HS-5 (cell line): ENCODE measurements around the gene GABPB2.

Experiments used
- DNase-seq: peaks from one replicate; pipeline ENCODE4 v3.0.0-alpha.2; 2012; ENCODE audit warnings: low read depth

The GABPB2 gene

DNA sequence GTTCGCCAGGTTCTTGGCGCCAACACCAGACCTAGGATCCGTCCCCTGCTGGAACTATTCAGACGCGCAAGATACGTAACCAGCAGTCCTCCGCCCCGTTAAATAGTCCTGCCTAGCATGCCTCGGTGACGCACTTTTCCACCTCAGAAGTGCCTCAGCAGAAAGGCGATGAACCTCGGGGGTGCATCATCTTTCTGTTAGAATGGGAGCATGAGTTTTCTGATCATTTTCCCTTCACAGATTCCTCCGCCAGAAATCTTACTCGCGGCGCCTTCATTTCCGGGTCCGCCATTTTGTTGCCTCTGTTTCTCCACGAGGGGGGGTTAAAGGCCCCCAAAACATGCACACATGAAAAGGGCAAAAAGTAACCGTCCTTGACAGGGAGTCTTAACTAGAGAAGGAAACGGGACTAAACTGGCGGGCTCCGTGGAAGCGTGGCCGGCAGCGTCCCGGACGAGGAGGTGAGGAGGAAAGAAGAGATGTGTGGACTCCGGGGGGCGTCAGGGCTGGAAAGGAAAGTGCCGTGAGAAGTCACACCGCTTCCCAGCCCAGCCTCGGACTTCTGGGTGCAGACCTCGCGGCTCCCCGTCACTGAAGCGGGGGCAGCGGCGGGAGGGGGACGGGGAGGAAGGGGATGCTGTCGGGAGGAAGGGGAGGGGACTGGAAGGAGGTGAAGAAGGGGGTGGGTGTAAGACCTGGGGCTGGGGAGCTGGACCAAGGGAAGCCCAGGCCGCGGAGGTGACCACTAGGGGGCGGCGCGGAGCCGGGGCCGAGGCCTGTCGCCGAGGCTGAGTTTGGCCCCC lies at the start of gene GABPB2:
Gene GABPB2 (plus strand): TSS at position 288 of the 803 bp plus-strand sequence. CDS start 17,429 bp downstream, outside the sequence.
- peak; percentile 96 for DNase-seq

DNA sequence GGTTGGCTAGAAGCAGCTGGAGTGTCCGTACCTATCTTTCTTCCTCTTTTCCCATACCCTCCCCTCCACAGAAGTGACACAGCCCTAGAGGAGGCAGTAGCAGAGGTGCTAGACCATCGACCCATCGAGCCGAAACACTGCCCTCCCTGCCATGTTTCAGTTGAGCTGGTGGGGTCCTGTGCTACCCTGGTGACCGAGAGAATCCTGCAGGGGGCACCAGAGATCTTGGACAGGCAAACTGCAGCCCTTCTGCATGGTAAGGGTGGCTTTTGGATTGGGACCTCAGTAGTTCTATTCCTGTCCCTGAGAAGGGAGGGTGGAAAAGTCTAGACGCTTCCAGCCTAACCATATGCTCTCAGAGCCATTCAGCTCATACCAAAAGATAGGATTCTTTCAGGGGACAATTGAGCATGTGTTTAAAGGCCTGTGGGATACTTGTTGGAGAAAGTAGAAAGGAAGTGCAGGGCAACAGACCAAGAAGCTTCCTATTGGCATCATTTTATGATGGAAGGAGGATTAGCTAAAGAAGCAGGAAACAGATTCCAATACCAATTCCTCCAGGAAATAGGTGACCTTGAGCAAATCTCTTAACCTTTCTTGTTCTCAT lies 45.9 kb upstream of the GABPB2 start:
- no peak for DNase-seq

GRCh38 chr1:151026460-151026859 lies 44.1 kb upstream of the GABPB2 start:
- no peak for DNase-seq

DNA sequence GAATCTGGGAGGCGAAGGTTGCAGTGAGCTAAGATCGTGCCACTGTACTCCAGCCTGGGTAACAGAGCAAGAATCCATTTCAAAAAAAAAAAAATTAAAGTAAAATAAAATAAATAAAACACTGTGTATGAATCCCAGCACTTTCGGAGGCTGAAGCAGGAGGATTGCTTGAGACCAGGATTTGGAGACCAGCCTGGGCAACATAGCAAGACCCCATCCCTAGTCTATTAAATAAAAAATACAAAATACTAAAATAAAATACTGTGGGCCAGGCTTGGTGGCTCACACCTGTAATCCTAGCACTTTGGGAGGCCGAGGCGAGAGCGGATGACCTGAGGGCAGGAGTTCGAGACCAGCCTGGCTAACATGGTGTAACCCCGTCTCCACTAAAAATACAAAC lies 38.4 kb upstream of the GABPB2 start:
- DNase-seq, result no peak

- DNase-seq, result no peak
Observed at GRCh38 chr1:151035167-151035566, 35.4 kb upstream of the GABPB2 start.

DNA sequence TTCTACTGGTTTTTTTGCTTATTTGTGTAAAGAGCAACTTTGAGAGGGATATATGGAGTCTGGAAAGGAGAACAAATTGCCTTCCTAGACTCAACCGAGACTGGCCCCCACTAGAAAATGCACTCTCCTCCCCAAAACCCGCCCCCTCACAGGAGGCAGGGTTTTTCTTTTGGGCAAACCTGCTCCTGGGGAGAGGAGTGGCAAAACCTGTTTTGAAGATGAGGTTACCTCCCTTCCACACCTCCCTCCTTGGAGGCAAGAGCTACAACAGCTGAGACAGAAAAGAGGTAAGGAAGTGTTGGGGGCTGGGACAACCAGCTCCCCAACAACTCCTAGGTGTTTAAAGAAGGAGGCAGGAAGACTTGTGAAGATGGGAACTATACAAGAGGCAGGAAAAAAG lies 34.2 kb upstream of the GABPB2 start, which contains the start of gene BNIPL:
Gene BNIPL (plus strand): TSS at position 231 of the 400 bp plus-strand sequence. CDS start 140 bp downstream, at position 371.
- no peak for DNase-seq

DNA sequence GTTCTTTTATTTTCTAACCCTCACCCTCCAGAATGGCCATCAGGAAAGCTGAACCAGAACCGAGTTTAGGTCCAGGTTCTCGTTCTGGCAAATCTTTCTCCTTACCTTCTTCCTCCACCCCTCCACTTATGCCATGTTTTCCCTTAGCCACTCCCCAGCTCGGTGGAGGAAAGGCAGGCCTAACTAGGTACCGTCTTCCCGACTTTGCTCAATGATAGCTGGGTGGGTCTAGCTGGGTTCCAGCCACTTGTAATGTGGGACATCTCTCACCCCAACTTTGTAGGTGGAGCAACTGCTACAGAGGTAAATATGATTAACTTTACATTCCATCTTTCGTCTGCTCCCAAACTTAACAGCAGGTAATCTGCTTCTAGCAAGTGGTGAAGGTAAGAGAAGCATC lies 33.5 kb upstream of the GABPB2 start:
- no peak for DNase-seq

DNA sequence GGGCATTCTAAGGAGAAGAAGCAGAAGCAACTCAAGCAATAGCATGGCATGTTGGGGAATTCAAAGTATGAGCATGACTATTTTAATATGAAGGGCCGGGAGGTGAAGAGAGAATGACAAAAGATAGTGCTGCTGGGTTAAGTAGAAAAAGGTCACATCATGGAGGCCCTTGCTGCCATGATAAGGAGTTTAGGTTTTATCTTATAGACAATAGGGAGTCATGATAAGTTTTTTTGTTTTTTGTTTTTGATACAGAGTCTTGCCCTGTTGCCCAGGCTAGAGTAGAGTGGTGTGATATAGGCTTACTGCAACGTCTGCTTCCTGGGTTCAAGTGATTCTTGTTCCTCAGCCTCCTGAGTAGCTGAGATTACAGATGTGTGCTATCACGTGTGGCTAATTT lies 31.0 kb upstream of the GABPB2 start:
- DNase-seq, result no peak

- DNase-seq, result no peak
Observed at GRCh38 chr1:151043163-151043562, 27.4 kb upstream of the GABPB2 start.

DNA sequence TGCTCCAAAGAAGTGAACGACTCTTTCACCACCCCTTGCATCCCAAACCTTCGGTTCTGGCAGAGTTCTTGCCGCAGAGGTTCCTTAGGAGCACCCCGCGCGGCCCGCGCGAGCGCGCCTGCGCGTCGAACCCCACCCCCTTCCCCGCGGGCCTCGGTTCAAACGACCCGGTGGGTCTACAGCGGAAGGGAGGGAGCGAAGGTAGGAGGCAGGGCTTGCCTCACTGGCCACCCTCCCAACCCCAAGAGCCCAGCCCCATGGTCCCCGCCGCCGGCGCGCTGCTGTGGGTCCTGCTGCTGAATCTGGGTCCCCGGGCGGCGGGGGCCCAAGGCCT lies 23.0 kb upstream of the GABPB2 start, which contains the start of gene C1orf56:
Gene C1orf56 (plus strand): TSS at position 161 of the 334 bp plus-strand sequence. CDS start 97 bp downstream, at position 258.
- no peak for DNase-seq

GRCh38 chr1:151047925-151048644 lies 22.5 kb upstream of the GABPB2 start:
- DNase-seq, result no peak

DNA sequence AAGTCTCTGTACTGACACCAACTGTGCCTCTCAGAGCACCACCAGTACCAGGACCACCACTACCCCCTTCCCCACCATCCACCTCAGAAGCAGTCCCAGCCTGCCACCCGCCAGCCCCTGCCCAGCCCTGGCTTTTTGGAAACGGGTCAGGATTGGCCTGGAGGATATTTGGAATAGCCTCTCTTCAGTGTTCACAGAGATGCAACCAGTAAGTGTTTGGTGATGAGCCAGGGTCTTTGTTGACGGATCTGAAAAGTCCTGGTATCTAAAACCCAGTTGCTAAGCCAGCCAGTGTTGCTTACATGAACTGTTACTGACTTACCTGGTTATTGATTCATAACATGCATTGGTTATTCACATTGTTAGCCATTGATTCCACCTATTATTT lies 21.9 kb upstream of the GABPB2 start:
- DNase-seq, result no peak

DNA sequence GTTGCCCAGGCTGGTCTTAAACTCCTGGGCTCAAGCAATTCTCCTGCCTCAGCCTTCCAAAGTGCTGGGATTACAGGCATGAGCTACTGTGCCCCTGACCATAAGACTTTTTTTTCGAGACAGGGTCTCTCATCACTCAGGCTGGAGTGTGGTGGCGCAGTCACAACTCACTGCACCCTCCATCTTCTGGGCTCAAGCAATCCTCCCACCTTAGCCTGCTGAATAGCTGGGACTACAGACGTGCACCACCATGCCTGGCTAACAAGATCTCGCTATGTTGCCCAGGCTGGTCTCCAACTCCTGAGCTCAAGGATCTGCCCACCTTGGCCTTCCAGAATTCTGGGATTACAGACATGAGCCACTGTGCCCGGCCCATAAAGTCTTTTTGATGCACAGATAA lies 21.1 kb upstream of the GABPB2 start:
- no peak for DNase-seq

DNA sequence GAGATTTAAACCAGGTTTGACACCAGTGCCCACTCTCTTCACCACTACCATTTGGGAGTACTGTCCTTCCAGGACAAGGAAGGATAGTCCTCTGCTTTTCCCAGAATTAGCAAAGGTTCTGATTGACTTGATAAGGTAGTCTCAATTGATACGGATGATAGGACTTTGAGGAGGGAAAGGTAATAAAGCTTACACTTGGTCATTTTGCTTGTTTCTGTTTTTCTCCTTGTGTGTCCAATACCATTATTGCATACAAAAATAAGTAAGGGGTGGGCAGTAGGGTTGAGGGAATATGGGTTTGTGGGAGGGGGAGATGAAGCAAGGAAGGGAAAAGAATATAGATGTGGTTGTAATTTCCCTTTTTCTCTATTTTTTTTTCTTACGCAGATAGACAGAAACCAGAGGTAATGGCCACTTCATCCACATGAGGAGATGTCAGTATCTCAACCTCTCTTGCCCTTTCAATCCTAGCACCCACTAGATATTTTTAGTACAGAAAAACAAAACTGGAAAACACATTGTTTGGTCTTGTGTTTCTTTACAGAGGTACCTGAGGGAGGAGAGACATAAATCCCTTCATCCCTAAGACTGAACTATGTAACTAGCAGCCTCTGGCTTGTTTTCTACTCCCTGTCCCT lies 20.4 kb upstream of the GABPB2 start:
- DNase-seq, result no peak

DNA sequence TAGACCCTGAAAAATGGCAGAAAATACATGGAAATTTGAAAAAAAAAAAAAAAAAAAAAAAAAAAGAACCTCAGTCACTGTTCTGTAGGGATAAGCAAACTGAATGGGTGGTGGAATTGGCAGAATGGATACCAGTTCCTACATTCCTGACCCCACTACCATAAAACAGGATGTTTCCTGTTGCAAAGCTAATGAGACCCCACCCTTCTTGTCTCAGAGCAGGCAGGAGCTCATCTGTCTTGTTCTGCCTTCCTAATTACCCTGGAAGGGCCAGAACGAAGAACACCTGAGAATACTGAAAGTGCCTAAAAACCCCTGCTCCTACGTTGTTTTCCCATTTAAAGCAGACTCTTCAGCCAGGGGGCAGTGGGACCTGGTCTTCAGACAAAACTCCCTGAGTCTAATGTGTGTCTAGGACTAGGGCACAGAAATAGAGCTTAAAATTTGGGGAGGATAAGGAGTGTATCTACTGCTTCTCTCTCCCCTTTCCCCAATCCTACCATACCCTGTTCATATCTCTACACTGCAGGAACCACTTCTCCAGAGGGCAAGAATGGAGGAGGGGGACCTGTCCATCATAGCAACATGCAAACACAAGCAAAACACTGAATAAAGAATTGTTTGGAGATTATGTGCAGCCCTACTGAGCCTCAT lies 19.1 kb upstream of the GABPB2 start:
- no peak for DNase-seq

DNA sequence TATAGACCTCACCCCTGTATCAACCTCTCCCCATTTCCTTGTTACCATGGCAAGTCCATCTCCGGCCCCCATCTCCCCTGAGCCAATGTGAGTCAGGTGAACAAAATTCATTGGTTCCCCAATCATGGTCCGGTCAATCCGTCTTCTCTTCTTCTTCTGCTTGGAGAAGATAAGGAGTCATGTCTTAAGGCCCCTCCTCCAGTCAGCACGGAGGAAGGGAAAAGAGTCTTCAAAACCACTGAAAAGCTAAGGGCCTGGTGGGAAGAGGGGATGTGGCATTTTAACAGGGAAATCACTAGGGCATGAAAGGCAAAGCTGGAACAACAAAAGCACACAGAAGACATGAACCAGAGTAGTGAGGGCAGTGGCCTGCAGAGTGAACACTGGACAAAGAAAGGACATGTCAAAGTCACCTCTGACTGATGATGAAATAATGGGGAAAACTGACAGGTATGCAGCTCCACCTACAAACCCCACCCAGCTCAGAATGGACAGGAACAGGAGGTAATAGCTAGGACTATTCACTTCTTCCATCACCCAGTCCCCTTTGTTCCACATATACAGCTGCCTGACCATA lies 15.5 kb upstream of the GABPB2 start:
- no peak for DNase-seq

DNA sequence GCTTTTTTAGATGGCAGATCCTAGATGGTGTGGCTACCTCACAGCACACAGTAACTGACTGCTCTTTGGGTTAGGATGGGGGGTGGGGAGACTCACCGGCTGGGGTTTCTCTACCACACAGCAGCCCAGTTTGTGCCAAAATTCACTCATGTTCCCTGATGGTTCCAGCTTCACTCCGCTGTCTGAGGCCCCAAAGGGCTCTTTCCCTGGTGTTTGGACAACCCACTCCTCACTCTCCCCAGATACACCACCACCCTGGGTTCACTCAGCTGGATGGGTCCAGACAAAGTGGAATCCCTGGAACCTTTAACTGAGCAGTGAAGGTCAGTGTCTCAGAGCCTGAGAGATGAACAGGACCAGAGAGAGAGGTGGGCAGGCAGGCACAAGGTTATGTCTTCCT lies 15.0 kb upstream of the GABPB2 start:
- no peak for DNase-seq

DNA sequence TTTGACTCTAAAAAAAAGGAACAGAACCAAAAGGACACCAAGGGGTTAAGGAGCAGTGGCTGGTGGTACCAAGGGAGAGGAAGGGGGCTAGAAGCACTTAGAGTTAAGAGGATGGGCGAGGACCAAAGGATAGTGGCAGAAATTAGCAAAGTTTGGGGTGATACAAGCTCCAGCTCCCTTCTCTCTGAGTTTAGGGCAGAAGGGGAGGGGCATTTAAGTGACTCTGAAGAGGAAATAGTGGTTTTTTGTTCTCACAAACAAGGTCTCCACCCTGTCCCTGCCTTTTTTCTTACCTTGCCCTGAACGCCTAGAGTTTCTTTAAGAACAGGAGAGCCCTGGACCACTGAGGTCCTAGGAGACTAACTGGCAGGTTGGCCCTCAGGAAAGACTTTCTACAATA lies 14.4 kb upstream of the GABPB2 start:
- DNase-seq, result no peak

- no peak for DNase-seq
Observed at GRCh38 chr1:151058692-151059091, 11.9 kb upstream of the GABPB2 start.

DNA sequence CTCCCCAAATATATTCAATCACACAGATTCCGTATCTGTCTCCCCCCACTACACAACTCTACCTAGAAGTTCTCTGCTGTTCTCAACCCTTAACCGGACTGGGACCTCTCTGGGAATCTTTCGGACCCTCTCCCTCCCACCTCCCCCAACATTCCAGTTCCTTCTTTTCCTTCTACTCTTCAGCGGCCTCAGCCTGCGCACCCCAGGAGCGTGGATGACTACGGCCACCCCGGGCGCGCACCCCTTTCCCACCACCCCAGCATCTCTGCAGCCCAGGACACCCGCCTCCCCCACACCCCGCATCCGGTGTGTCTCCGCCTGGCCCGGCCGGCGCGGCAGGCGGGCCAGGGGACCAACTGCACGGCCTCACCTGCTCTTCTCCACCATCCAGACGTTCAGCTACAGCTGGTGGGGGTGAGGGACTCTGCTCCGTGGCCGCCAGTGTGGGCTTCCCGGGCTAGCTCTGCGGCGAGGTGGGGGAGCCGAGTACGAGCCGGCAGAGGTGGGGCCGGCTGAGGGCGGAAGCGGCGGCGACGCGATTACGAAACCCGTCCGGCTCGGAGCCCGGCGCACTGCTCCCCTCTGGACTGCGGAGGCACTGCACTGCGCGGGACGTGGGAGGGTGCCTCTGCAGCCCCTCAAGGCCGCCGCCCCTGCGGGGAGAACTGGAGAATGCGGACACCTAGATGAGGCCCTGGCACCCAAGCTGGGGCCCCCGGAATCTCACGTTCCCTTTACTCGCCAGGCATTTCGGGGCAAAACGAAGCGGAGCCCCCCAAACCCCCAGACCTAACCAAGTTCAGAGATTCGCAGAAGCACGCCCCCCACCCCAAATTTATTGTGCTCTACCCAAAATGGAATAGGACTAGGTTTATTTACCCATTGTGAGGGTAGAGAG lies 11.2 kb upstream of the GABPB2 start, which contains the start of gene CDC42SE1:
Gene CDC42SE1 (minus strand): TSS at position 514 of the 898 bp plus-strand sequence. CDS start 3,892 bp downstream, outside the sequence.
- DNase-seq, result no peak
